Panc1 (cell line): Measurements from ENCODE around the gene SLC2A14. TPM values are rescaled to one million over a fixed set of nuclear protein-coding genes. Genes with fewer than 3 reads are reported as not detected.
"Not testable (repeated sequence)": the region's sequence is repeated elsewhere in the genome, so short reads cannot be mapped to it uniquely, and the experiment has no call there.

Experiments used
- ATAC-seq: fragments of 200-7000 bp; cut with Tn5 transposase; 2 replicates; pipeline ENCODE4 v1.9.1; 2020; ENCODE audit warnings: mild to moderate bottlenecking, moderate library complexity
- Bru-seq: library from RNA; stranded (reverse); fragments of 400-500 nt; gene quantifications from one replicate; lab custom pipeline; 2021; lab: Mats Ljungman, UMichigan
- BruChase-seq, 2 experiments: library from RNA; stranded (reverse); fragments of 400-500 nt; gene quantifications; one replicate each; lab custom pipeline; 2021; lab: Mats Ljungman, UMichigan
- BruUV-seq: library from RNA; stranded (reverse); fragments of 400-500 nt; replicated peaks from 2 replicates; lab custom pipeline; 2021; lab: Mats Ljungman, UMichigan
- CTCF ChIA-PET: fragments of 300-600 bp; sonication (Branson Sonifier 250); formaldehyde crosslinking; loops from one replicate; lab custom pipeline; 2022; ENCODE audit warnings: antibody characterized with exemption; lab: Charles Lee
- POLR2A ChIA-PET: fragments of 300-600 bp; sonication (Branson Sonifier 250); formaldehyde crosslinking; loops from one replicate; lab custom pipeline; 2022; ENCODE audit warnings: antibody characterized with exemption; lab: Charles Lee
- DNase-seq: peaks from one replicate; pipeline ENCODE4 v3.0.0-alpha.2; 2010; ENCODE audit warnings: low read depth, low spot score
- H3K27ac ChIP-seq: 2 replicates; pipeline ENCODE4 v1.5.1; 2011; ENCODE audit warnings: mild to moderate bottlenecking, low read length, inconsistent platforms
- H3K27me3 ChIP-seq: fragments of 200-500 bp; sonication (Bioruptor generic); 2 replicates; pipeline ENCODE4 v1.6.0; 2014; ENCODE audit warnings: low read length, inconsistent platforms; ENCODE audit not compliant: control insufficient read depth, insufficient read depth
- H3K36me3 ChIP-seq: fragments of 200-500 bp; sonication (Bioruptor generic); 2 replicates; pipeline ENCODE4 v1.5.1; 2014; ENCODE audit warnings: inconsistent platforms, mild to moderate bottlenecking, low read length, moderate library complexity; ENCODE audit not compliant: control insufficient read depth, insufficient read depth
- H3K4me1 ChIP-seq: 2 replicates; pipeline ENCODE4 v1.5.1; 2011; ENCODE audit warnings: inconsistent platforms, mild to moderate bottlenecking, low read length, moderate library complexity; ENCODE audit not compliant: control insufficient read depth, insufficient read depth
- H3K4me3 ChIP-seq, 2 experiments: 2 replicates each; pipeline ENCODE4 v1.5.1; 2011 to 2012; ENCODE audit warnings: low read depth in 2 of 2, low read length in 2 of 2, mild to moderate bottlenecking in 2 of 2, inconsistent platforms in 1 of 2, moderate library complexity in 1 of 2
- H3K9me3 ChIP-seq: fragments of 200-500 bp; sonication (Bioruptor generic); 2 replicates; pipeline ENCODE4 v1.5.1; 2014; ENCODE audit warnings: low read depth, mild to moderate bottlenecking, inconsistent platforms, low read length, moderate library complexity; ENCODE audit not compliant: control insufficient read depth, insufficient read depth
- POLR2AphosphoS5 ChIP-seq: IDR thresholded peaks from 2 replicates; pipeline ENCODE4 v1.6.1; 2012; ENCODE audit warnings: mild to moderate bottlenecking, low read depth, low read length, moderate library complexity
- SIN3A ChIP-seq: IDR thresholded peaks from 2 replicates; pipeline ENCODE4 v1.6.1; 2012; ENCODE audit warnings: low read depth, mild to moderate bottlenecking, low read length, moderate library complexity, borderline replicate concordance; ENCODE audit not compliant: insufficient read depth
- TCF7L2 ChIP-seq: IDR thresholded peaks from 2 replicates; pipeline ENCODE4 v1.6.1; 2011; ENCODE audit warnings: mild to moderate bottlenecking, low read depth, low read length, inconsistent platforms
- in situ Hi-C: cut with HindIII; loops from 2 replicates; pipeline ENCODE4 v1.10.0; 2016; ENCODE audit warnings: low sequenced_read_pairs, low pct_unique_long_range_greater_than_20kb
- intact Hi-C: fragments of 100-400 bp; cut with micrococcal nuclease; formaldehyde crosslinking; loops from one replicate; pipeline ENCODE4 v1.10.0; 2022; ENCODE audit not compliant: unreplicated experiment
- long read RNA-seq: library from polyadenylated mRNA; unstranded; transcript quantifications from one replicate; pipeline ENCODE4 v2.0.0, GENCODE V29; 2021; ENCODE audit not compliant: unreplicated experiment
- polyA plus RNA-seq: library from polyadenylated mRNA; unstranded; fragments of >200 nt; gene quantifications from one replicate; pipeline ENCODE4 v1.2.1, GENCODE V29; 2012; ENCODE audit warnings: missing spikeins; ENCODE audit not compliant: insufficient read length
- total RNA-seq: library from RNA; stranded (reverse); gene quantifications from one replicate; pipeline ENCODE4 v1.2.1, GENCODE V29; 2021; ENCODE audit not compliant: unreplicated experiment
- TF ChIP-seq, protein P1 (sequence below): fragments of 450-650 bp; IDR thresholded peaks from 2 replicates; pipeline ENCODE4 v1.5.1; 2017; ENCODE audit warnings: mild to moderate bottlenecking
- TF ChIP-seq, protein P2 (sequence below), 2 experiments: IDR thresholded peaks; 2 replicates each; pipeline ENCODE4 v1.6.1; 2011 to 2012; ENCODE audit warnings: low read depth in 2 of 2, control low read depth in 1 of 2, low read length in 1 of 2, mild to moderate bottlenecking in 1 of 2, moderate library complexity in 1 of 2; ENCODE audit not compliant: insufficient read depth in 1 of 2

The SLC2A14 gene
- total RNA-seq, result not detected
- not detected for polyA plus RNA-seq
- Bru-seq, nascent RNA, result percentile 4 among the genes with signal in this experiment
- percentile 8 among the genes with signal in this experiment for BruChase-seq, experiment 1, labeled RNA remaining after a 2-hour chase
- BruChase-seq, experiment 2, labeled RNA remaining after a 6-hour chase, result percentile 5 among the genes with signal in this experiment
- long read RNA-seq, result 0 reads

DNA sequence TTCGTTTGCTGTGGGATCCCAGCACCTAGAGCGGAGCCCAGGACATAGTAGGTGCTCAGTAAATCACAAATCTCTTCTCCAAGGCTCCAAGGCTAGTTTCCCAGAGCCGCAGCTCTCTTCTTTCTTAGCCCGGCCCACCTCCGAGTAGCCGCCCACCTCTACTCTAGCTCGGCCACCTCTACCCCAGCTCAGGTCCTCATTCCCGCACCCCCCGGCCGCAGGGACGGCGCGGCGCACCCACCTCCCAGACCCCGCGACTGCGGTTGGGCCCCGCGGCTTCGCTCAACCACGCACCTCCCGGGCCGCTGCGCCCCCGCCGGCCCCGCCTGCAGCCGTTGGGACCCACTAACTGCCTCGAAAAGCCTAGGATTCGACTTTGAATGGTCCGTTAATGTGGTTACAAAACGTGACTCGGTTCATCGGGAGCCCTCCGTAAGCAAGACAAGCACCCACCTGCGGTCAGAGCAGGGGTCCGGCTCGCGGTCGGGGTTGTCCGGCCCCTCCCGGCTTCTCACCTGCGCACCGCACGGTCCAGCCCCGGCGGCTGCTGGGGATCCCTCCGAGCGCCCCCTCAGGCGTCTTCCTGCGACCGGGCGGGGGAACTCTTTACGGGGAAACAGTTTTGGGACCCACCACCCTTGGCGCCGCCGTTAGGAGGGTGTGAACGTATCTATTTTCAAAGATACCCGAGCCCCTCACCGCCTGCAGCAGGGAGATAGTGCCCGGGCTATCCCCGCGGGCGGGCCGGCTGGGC lies at the start of gene SLC2A14:
Gene SLC2A14, minus strand, starts transcription at position 350 of the 754 bp plus-strand sequence. CDS start 3,035 bp downstream, outside the sequence.
- TF ChIP-seq SIN3A (no peak), POLR2AphosphoS5 (no peak), TCF7L2 (no peak)
- TF ChIP-seq, protein P1, sequence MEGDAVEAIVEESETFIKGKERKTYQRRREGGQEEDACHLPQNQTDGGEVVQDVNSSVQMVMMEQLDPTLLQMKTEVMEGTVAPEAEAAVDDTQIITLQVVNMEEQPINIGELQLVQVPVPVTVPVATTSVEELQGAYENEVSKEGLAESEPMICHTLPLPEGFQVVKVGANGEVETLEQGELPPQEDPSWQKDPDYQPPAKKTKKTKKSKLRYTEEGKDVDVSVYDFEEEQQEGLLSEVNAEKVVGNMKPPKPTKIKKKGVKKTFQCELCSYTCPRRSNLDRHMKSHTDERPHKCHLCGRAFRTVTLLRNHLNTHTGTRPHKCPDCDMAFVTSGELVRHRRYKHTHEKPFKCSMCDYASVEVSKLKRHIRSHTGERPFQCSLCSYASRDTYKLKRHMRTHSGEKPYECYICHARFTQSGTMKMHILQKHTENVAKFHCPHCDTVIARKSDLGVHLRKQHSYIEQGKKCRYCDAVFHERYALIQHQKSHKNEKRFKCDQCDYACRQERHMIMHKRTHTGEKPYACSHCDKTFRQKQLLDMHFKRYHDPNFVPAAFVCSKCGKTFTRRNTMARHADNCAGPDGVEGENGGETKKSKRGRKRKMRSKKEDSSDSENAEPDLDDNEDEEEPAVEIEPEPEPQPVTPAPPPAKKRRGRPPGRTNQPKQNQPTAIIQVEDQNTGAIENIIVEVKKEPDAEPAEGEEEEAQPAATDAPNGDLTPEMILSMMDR, result no peak
- TF ChIP-seq, protein P2, sequence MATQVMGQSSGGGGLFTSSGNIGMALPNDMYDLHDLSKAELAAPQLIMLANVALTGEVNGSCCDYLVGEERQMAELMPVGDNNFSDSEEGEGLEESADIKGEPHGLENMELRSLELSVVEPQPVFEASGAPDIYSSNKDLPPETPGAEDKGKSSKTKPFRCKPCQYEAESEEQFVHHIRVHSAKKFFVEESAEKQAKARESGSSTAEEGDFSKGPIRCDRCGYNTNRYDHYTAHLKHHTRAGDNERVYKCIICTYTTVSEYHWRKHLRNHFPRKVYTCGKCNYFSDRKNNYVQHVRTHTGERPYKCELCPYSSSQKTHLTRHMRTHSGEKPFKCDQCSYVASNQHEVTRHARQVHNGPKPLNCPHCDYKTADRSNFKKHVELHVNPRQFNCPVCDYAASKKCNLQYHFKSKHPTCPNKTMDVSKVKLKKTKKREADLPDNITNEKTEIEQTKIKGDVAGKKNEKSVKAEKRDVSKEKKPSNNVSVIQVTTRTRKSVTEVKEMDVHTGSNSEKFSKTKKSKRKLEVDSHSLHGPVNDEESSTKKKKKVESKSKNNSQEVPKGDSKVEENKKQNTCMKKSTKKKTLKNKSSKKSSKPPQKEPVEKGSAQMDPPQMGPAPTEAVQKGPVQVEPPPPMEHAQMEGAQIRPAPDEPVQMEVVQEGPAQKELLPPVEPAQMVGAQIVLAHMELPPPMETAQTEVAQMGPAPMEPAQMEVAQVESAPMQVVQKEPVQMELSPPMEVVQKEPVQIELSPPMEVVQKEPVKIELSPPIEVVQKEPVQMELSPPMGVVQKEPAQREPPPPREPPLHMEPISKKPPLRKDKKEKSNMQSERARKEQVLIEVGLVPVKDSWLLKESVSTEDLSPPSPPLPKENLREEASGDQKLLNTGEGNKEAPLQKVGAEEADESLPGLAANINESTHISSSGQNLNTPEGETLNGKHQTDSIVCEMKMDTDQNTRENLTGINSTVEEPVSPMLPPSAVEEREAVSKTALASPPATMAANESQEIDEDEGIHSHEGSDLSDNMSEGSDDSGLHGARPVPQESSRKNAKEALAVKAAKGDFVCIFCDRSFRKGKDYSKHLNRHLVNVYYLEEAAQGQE (IDR thresholded peaks at IDR 0.05; ENCODE audit: insufficient read depth in 1 of 2, low read depth in 2 of 2, low read length in 1 of 2), result no peak
- DNase-seq (no peak), ATAC-seq (no peak)
- Histone ChIP-seq H3K4me3 (no peak within 1 kb of the TSS), H3K9me3 (no peaks in the 10 kb centered on the region), H3K27me3 (no peaks in the 10 kb centered on the region), H3K36me3 (no peaks in the 10 kb centered on the region), H3K4me1 (no peaks in the 10 kb centered on the region), H3K27ac (no peak within 1 kb of the TSS)
- intact Hi-C loops, result no loop called here
- ChIA-PET CTCF (no interaction called here), POLR2A (no interaction called here)
- in situ Hi-C loops, result no loop called here
- no TSS peak for BruUV-seq

DNA sequence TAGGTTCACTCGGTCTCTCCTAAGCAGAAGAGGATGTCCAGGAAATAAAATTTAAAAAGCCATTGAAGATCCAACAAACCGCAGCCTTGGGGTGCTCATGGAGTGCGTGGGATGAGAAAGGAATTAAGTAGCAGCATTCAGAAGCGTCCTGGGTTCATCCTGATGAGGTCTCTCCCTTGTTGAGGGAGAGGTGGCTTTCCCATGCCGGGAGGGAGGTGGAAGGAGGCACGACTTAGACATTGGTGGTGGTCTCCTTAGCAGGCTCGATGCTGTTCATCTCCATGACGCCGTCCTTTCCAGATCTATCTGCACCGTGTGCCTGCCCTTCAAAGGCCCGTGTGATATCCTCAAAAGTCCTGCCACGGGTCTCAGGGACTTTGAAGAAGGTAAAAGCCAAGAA lies 48.5 kb upstream of the SLC2A14 start:
- CTCF ChIA-PET, ATAC-seq, intact Hi-C loops, POLR2A ChIA-PET, H3K27ac ChIP-seq, H3K36me3 ChIP-seq, H3K4me3 ChIP-seq, DNase-seq, BruUV-seq, H3K9me3 ChIP-seq, in situ Hi-C loops, H3K27me3 ChIP-seq, H3K4me1 ChIP-seq: not testable (repeated sequence)

DNA sequence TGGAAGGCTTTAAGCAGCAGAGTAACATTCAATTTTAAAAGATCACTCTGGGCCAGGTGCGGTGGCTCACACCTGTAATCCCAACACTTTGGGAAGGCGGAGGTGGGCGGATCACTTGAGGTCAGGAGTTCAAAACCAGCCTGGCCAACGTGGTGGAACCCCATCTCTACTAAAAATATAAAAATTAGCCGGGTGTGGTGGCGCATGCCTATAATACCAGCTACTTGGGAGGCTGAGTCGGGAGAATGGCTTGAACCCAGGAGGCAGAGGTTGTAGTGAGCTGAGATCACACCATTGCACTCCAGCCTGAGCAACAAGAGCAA lies 45.5 kb upstream of the SLC2A14 start:
- in situ Hi-C loops, ATAC-seq, DNase-seq, BruUV-seq, H3K27ac ChIP-seq, POLR2A ChIA-PET, H3K4me1 ChIP-seq, H3K4me3 ChIP-seq, intact Hi-C loops, CTCF ChIA-PET, H3K9me3 ChIP-seq, H3K27me3 ChIP-seq, H3K36me3 ChIP-seq: not testable (repeated sequence)
